ENCODE data around the gene SIPA1L3. TPM values are rescaled to one million over a fixed set of nuclear protein-coding genes. Genes with fewer than 3 reads are reported as not detected.

SIPA1L3 gene
- total and polyA plus RNA-seq, 2 experiments from 2014 or later = 13.7 to 23.3 TPM

- Histone ChIP-seq H3K27me3 (no peaks in the 10 kb centered on the region), H3K9me3 (ENCODE audit: low read depth) (no peaks in the 10 kb centered on the region), H2AFZ (no peak overlapping the region), H3K4me3 (no peak overlapping the region), H3K9me2 (replicated peaks; ENCODE audit: insufficient read depth) (no peaks in the 10 kb centered on the region), H4K20me1 (ENCODE audit: insufficient read depth, poor library complexity, severe bottlenecking) (no peaks in the 10 kb centered on the region), H3K4me2 (no peak overlapping the region), H3K36me3 (replicated peaks; ENCODE audit: insufficient read depth, low read depth) (no peaks in the 10 kb centered on the region), H3K27ac (no peak overlapping the region), H3K4me1 (ENCODE audit: insufficient read depth) (peaks cover 2% of the 10 kb centered on the region), H3K79me2 (no peaks in the 10 kb centered on the region)
- WGBS (ENCODE audit: low lambda C conversion rate, missing lambda C conversion rate) = 76% methylated on average over 15 of the region's 26 CpGs
- TF ChIP-seq EZH2phosphoT487 (IDR thresholded peaks at IDR 0.05; ENCODE audit: low read depth, severe bottlenecking, unreplicated experiment) (no peak), EZH2 (IDR thresholded peaks at IDR 0.05; ENCODE audit: borderline replicate concordance) (no peak), CTCF (IDR thresholded peaks at IDR 0.05; ENCODE audit: poor library complexity) (no peak)
- DNase-seq (ENCODE audit: low spot score) = no peak
These were observed 310.0 kb downstream of the SIPA1L3 start for GRCh38 chr19:38216785-38217641.

GRCh38 chr19:38218204-38218603 is 311.2 kb downstream of the SIPA1L3 start:
- Histone ChIP-seq H3K4me3 (no peak overlapping the region), H3K9me3 (ENCODE audit: low read depth) (no peaks in the 10 kb centered on the region), H3K36me3 (replicated peaks; ENCODE audit: insufficient read depth, low read depth) (no peaks in the 10 kb centered on the region), H2AFZ (no peak overlapping the region), H3K27me3 (peaks cover 4% of the 10 kb centered on the region), H4K20me1 (ENCODE audit: insufficient read depth, poor library complexity, severe bottlenecking) (no peaks in the 10 kb centered on the region), H3K4me2 (no peak overlapping the region), H3K27ac (no peak overlapping the region), H3K79me2 (no peaks in the 10 kb centered on the region), H3K4me1 (ENCODE audit: insufficient read depth) (no peaks in the 10 kb centered on the region), H3K9me2 (replicated peaks; ENCODE audit: insufficient read depth) (no peaks in the 10 kb centered on the region)
- no peak for DNase-seq (ENCODE audit: low spot score)
- 98% methylated on average over 3 of the region's 3 CpGs for WGBS (ENCODE audit: low lambda C conversion rate, missing lambda C conversion rate)
- no peak for TF ChIP-seq EZH2phosphoT487 (IDR thresholded peaks at IDR 0.05; ENCODE audit: low read depth, severe bottlenecking, unreplicated experiment)
- no peak for TF ChIP-seq CTCF (IDR thresholded peaks at IDR 0.05; ENCODE audit: poor library complexity)
- no peak for TF ChIP-seq EZH2 (IDR thresholded peaks at IDR 0.05; ENCODE audit: borderline replicate concordance)

- Histone ChIP-seq H3K27ac (no peak overlapping the region), H4K20me1 (ENCODE audit: insufficient read depth, poor library complexity, severe bottlenecking) (no peaks in the 10 kb centered on the region), H2AFZ (no peak overlapping the region), H3K9me3 (ENCODE audit: low read depth) (no peaks in the 10 kb centered on the region), H3K9me2 (replicated peaks; ENCODE audit: insufficient read depth) (no peaks in the 10 kb centered on the region), H3K4me1 (ENCODE audit: insufficient read depth) (no peaks in the 10 kb centered on the region), H3K27me3 (peaks cover 4% of the 10 kb centered on the region), H3K36me3 (replicated peaks; ENCODE audit: insufficient read depth, low read depth) (no peaks in the 10 kb centered on the region), H3K79me2 (no peaks in the 10 kb centered on the region), H3K4me2 (no peak overlapping the region), H3K4me3 (no peak overlapping the region)
- 95% methylated on average over 10 of the region's 10 CpGs for WGBS (ENCODE audit: low lambda C conversion rate, missing lambda C conversion rate)
- DNase-seq (ENCODE audit: low spot score) = no peak
- no peak for TF ChIP-seq CTCF (IDR thresholded peaks at IDR 0.05; ENCODE audit: poor library complexity)
- no peak for TF ChIP-seq EZH2 (IDR thresholded peaks at IDR 0.05; ENCODE audit: borderline replicate concordance)
- TF ChIP-seq EZH2phosphoT487 (IDR thresholded peaks at IDR 0.05; ENCODE audit: low read depth, severe bottlenecking, unreplicated experiment) = no peak
These were observed 312.2 kb downstream of the SIPA1L3 start for GRCh38 chr19:38219221-38219620.
